ENCODE results near the gene TBC1D3B.
"Not testable (repeated sequence)": the region's sequence is repeated elsewhere in the genome, so short reads cannot be mapped to it uniquely, and the experiment has no call there.

The TBC1D3B gene

DNA sequence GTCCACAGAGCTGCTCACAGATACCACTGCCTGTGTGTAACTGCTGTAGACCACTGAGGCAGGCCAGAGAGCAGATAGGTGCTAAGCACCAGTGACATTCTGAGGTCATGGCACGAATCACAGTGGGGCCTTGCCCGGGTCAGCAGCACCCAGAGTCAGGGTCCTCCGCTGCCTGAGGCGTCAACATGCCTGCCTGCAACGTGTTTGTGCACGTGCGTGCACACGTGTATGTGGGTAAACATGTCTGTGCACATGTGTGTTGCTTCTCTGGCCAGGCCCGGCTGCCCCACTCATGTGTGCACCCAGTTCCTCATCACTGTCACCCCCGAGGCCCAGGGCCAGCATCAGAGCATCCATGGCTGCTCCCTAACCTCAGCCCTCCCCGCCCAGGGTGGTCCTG is at the start of gene TBC1D3B:
TSS of gene TBC1D3B (minus strand) at position 101 of the 400 bp plus-strand sequence. CDS start 1,586 bp downstream, outside the sequence.
- not testable (repeated sequence) for DNase-seq

DNA sequence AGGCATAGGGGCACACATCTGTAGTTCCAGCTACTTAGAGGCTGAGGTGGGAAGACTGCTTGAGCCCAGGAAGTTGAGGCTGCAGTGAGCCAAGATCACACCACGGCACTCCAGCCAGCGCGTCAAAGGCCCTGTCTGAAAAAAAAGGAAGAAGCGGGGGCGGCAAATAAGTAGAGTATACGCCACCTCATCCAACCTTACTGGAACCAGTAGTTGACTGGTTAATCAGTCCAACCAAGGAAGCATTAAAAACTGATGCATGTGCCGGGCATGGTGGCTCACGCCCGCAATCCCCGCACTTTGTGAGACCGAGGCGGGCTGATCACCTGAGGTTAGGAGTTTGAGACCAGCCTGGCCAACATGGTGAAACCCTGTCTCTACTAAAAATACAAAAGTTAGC is 46.5 kb upstream of the TBC1D3B start:
- not testable (repeated sequence) for DNase-seq

DNA sequence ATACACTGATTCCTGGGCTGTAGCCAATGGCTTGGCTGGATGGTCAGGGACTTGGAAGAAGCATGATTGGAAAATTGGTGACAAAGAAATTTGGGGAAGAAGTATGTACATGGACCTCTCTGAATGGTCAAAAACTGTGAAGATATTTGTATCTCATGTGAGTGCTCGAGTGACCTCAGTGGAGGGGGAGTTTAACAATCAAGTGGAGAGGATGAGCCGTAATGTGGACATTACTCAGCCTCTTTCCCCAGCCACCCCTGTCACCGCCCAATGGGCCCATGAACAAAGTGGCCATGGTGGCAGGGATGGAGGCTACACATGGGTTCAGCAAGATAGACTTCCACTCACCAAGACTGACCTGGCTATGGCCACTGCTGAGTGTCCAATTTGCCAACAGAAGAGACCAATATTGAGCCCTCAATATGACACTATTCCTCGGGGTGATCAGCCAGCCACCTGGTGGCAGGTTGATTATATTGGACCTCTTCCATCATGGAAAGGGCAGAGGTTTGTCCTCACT is 45.2 kb upstream of the TBC1D3B start:
- not testable (repeated sequence) for DNase-seq

DNA sequence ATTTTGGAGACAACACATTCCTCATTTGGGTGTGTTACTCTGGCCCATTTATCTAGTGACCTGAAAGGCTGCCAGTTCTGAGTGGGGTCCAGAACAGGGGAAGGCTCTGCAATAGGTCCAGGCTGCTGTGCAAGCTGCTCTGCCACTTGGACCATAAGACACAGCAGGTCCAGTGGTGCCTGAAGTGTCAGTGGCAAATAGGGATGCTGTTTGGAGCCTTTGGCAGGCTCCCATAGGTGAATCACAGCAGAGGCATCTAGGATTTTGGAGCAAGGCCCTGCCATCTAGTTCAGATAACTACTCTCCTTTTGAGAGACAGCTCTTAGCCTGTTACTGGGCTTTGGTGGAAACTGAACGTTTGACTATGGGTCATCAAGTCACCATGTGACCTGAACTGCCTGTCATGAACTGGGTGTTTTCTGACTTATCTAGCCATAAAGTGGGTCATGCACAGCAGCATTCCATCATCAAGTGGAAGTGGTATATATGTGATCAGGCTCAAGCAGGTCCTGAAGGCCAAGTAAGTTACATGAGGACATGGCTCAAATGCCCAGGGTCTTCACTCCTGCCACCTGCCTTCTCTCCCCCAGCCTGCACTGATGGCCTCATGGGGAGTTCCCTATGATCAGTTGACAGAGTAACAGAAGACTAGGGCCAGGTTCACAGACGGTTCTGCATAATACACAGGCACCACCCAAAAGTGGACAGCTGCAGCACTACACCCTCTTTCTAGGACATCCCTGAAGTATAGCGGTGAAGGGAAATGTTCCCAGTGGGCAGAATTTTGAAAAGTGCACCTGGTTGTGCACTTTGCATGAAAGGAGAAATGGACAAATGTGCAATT is 44.5 kb upstream of the TBC1D3B start:
- not testable (repeated sequence) for DNase-seq

DNA sequence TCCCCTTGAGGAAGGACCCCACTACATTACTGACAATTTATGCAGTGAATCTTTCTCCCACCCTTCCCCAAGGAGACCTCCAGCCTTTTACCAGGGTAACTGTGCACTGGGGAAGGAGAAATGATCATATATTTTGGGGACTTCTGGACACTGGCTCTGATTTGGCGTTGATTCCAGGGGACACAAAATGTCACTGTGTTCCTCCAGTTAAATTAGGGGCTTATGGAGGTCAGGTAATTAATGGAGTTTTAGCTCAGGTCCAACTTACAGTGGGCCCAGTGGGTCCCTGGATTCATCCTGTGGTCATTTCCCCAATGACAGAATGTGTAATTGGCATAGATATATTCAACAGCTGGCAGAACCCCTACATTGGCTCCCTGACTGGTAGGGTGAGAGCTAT is 43.1 kb upstream of the TBC1D3B start:
- not testable (repeated sequence) for DNase-seq

DNA sequence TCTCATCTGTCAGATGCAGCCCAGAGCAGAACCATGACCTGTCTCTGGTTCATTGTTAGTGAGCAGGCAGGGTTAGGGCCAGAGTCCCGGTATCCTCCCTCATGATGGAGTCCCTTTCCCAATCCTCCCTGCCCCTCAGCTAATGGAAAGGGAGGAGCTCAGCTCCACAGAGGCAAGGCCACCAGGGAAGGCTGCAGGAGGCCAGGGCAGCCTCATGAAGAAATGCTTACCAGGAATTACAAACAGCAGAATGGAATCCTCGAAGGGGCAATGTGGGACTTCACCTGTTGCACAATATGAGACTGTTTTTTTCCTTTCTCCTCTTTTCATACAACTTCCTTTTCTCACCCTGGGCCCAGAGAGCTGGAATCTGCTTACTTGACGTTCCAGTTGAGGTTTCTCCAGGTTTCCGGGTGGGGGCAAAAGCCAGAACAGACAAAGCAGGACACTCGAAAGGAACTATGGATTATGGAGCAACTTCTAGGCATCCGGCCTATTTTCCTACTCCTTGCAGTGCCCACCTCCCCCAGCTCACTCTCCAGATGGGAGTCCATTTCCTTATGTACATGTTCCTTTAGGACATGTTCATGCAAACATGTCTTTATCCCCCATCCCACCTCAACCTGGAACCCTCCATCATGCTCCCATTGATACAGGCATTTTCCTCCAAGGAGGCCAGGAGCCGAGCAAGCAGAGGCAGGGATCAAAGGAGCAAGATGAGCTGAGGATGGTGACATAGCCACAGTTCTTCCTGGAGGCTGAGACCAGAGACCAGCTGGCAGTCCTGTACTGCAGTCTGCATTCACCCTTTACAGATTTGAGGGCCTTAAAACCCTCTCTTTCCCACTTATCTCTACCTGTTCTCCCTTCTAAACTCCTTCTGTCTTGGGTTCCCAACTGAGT is 39.2 kb upstream of the TBC1D3B start:
- DNase-seq: not testable (repeated sequence)

DNA sequence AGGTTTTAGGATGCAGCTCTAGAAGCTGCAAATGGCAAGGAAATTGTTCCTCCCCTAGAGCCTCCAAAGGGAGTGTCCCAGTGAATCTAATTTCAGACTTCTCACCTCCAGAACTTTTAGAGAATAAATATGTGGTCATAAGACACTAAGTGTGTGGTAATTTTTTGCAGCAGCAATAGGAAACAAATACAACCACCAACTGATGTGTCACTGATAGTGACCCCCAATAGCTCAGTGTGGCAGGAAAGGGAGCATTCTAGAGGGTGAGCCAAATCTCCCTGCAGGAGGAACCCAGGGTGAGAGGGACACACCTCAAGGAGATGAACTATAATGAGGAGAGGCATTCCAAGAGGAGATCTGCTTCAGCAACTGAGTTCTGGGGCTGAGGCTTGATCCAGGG is 38.5 kb upstream of the TBC1D3B start:
- no peak for DNase-seq

DNA sequence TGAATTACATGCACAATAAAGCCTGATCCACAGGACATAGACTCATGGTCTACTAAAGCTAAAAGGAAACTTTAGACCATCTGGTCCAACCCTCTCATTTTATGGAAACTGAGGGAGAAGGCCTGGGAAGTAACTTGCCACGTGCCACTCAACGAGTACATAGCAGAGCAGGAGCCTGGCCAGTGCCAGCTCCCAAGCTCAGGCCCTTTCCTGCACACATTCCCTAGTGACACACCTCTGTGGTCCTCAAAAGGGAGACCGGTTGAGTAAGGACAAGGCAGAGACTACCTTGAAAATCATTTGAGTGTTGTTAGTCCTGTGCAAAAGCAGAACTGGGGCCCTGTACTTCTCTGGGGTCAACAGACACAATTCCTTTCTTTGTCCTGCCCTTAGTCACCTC is 37.3 kb upstream of the TBC1D3B start:
- no peak for DNase-seq

DNA sequence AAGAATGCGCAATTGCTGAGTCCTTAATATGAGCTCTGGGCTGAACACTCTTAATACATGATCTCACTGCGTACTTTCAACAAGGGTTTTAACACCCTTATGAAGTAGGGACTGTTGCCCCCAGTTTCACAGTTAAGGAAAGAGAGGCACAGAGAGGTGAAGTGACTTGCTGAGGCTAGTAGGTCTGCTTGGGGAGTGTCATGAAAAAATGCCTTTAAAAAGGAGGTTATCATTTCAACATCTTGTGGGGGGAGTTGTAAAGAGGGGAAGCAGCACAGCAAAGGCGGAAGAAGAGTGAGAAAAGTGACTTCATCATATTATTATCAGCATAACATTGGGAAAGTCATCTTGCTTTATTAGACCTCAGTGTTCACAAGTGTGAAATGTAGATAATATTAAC is 36.5 kb upstream of the TBC1D3B start:
- DNase-seq: no peak

DNA sequence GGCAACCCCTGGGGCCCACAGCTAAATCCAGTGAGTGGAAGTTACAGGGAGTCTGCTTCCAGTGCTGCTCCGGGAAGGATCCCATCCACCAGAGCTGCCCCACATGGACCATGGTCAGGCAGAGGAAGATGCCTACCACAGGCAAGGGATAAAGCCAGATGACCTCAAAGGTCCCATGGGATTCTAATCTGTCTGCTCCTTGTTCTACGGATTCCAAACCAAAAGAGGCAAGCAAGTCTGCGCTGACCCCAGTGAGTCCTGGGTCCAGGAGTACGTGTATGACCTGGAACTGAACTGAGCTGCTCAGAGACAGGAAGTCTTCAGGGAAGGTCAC is 35.8 kb upstream of the TBC1D3B start:
- DNase-seq: no peak

DNA sequence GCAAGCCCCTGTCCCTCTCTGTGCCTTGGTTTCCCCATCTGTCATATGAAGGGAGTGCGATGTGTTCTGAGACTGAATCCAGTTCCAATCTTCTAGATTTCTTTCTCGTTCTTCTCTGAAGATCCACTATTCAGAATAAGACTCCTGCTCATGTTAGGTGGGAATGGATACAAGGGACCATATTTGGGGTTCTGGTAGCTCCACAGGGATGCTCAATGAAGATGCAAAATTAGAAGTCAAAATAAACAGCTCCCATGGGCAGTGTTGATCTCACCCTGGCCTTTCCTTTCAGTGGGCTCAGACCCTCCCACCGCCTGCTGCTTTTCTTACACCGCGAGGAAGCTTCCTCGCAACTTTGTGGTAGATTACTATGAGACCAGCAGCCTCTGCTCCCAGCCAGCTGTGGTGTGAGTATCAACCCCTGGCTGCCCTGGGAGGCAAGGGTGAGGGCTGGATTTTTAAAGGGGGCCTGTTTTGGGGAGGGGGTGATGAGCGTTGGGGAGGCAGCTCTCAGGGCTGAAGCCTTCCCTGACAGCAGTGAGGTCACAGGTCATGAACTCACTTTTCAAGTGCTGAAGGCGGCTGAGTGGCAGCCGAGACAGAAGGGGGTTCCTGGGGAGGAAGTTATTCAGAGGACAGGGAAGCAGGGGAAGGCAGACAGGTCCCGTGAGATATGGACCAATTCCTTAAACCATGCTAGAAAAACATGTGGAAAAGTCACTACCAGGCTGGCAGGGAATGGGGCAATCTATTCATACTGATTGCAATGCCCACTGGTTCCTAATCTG is 35.2 kb upstream of the TBC1D3B start:
- DNase-seq: not testable (repeated sequence)

DNA sequence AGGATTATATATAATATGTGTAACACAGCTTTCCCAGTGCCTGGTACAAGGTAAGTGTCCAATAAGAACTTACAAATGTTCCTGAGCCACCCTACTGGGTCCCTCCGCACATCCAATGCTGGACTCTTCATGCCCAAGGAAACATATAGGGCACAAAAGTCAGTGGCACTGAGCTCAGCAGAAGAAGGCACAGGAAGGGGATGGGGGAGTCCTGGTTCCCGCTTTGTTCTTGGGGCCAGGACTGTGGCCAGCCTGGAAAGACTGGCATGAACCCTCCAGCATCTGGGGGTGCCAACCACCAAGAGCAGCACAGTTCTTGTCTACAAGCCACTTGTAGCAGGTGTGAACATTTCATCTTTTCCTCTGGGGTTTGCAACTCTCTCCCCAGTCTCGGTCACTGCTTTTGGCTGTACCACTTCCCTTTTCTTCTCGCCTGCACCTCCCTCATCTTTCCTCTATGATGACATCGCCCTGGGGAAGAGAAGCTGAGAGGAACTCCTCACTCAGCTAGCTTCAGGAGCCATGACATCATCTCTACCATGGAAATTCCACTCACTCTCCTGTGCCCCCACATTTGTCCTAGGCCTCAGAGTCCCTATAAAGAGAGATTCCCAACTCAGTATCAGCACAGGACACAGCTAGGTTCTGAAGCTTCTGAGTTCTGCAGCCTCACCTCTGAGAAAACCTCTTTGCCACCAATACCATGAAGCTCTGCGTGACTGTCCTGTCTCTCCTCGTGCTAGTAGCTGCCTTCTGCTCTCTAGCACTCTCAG is 34.2 kb upstream of the TBC1D3B start, which contains the start of gene CCL4L2:
TSS of gene CCL4L2 (plus strand) at position 625 of the 773 bp plus-strand sequence.
- not testable (repeated sequence) for DNase-seq

DNA sequence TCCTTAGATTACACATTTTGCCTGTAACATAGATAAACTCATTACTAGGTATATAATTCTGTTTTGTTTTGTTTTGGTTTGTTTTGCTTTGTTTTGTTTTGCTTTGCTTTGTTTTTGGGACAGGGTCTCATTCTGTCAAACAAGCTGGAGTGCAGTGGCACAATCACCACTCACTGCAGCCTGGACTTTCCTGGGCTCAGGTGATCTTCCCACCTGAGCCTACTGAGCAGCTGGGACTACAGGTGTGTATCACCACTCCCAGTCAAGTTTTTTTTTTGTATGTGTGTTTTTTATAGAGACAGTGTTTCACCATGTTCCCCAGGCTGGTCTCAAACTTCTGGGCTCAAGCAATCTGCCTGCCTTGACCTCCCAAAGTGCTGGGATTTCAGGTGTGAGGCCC is 33.1 kb upstream of the TBC1D3B start:
- DNase-seq: no peak

DNA sequence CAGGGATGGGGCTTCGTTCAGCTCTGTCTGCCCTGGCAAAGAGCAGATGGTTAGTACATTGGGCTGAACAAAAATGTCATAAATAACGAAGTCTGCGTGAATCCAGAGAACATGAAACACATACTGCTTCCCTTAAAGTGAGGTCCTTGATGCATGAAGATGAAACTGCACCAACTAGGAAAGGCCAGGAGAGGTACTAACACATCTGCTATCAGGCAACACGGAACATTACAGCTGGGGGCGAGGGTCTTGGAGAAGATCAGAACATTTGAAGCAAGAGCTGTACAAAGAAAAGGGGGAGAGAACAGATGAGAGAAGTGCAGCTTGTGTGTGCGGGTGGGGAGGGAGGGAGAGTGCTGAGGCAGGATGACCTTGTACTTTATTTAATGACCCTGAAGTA is 30.9 kb upstream of the TBC1D3B start:
- not testable (repeated sequence) for DNase-seq

DNA sequence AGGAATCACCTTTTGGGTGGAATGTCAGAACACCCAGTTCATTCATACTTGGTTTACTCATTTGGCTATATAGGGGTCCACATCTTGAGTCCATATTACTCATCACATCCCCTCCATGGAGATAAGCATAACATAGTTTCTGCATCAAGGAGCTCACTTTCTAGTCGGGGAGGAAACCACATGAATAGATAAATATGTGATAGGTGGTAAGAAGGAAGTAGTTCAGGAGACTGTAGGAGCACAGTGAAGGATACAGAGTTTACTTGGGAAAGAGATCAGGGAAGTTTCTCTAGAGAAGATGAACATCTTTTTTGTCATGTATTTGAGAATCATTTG is 30.0 kb upstream of the TBC1D3B start:
- DNase-seq: not testable (repeated sequence)

DNA sequence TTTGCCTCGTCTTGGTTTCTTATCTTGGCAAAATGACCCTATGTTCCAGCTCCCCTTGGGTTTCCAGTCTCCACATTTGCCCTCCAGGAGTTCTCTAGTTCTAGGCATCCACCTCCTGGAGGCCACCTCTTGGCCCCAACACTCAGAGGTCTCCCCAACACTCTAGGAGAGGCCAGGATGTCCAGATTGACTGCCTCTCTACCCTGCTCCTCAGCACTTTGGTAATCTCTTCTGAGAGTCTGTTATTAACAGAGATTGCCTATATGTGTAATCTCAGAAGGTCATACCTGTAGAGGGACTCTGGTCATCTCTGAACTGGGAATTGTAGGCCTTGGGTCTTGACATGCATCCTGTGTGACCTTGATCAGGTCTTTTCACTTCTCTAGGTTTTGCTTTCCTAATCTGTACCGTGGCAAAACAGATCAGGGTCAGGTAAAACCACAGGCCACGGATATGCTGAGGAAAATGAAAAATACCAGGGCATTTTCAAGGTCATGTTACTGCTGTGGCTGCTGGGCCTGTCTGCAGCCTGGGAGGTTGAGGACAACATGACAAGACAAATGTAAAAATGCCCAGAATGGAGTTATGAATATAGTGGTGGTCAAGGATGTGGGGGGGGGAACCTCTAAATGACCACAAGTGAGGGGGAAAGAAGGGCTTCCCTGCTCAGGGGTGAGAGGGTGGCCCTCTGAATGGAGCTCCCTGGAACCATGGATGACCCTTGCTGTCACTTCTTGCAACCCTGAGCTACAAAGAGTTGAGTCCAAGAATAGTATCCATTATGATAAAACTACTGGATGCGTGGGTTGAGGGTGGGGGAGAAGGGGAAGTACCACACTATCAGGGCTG is 29.4 kb upstream of the TBC1D3B start:
- no peak for DNase-seq

DNA sequence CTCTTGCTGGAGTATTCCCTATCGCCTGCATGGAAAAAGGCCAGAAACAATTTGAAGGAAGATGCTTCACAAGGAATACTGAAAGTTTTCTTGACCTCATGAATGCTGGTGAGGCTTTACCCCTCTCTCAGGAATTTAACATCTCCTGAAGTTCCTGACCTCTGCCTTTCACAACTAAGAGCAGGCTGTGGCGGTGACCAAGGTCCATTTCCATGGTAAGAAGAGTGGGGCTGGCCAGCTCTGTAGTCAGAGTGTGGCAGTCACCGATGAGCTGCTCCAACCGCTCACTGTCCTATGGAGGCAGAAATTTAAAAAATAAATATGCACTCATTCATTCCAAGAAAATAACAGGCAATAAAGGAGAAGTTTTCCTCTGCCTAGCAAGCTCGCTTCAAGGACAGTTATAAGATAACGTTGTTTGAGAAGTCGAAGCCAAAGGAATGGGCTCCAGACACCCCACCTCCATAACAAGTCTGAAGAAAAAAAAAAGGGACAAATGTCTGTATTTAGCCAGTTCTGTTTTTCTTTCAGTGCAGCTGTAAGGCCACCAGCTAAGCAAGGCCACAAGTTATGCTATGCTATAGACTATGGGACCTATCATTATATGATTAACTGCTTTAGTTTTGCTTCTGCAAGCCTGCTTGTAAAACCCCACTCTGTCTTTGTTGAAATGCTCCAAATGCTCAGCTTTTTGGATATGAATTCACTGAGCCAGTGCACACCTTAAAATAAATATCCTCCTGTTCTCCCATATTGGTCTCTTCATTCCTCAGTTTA is 28.5 kb upstream of the TBC1D3B start:
- DNase-seq: no peak

DNA sequence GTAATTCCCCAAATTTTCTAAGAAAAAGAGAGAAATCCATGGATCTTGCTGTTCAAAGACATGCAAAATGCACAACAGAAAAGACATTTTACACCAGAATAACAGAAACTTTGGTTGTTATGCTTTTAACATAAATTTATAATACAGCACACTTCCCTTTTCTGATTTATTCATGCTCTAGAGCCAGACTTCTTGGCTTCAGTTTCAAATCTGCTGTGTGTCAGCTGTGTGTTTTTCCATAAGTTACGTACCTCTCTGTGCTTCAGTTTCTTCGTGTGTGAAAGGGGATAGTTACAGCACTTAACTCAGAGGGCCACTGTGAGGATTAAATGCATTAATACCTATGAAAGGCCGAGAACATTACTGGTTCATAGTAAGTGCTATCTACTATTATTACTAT is 26.9 kb upstream of the TBC1D3B start:
- no peak for DNase-seq

DNA sequence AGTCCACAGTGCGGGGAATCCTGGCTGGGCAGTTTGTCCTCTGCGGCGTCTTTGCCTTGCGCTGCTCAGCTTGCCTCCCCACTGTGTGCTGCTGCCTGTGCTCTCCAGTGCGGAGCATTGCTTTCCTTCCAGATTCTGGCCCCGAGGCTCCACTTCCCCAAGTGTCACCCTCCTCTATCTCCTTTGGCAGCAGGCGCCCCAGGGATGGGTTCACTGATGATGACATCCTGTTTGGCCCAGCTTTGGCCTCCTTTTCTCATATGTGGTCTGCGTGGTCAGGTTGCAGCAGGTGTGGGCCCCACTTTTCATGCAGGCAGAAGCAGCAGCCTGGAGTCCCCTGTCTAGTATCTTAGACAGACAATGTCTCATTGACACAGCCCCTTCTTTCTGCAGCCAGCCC is 25.1 kb upstream of the TBC1D3B start:
- not testable (repeated sequence) for DNase-seq

DNA sequence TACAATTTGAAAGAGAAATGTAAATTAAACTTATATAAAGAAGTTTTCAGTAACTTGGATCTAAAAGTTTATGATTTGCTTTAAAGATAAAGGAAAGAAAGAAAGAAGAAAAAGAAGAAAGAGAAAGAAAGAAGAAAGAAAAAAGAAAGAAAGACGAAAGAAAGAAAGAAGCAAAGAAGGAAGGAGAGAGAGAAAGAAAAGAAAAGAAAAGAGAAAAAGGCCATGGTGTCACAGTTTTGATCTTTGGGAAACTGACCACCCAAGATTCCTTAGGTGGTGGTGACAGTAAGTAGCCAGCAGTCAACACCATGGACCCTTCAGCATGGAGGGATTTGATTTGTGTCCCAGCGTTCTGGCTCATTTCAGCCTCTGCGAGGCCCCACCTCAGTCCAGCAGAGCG is 24.7 kb upstream of the TBC1D3B start:
- DNase-seq: not testable (repeated sequence)

All from SHP77 treated with DMSO at 0.1 percent for 48 hours (cell line).